GM23338 (cell line): ENCODE measurements around the gene RPS6KA3. TPM values are rescaled to one million over a fixed set of nuclear protein-coding genes. Genes with fewer than 3 reads are reported as not detected.

Experiments
- ATAC-seq: fragments of 200-7000 bp; cut with Tn5 transposase; 3 replicates; pipeline ENCODE4 v1.9.1; 2020
- DNase-seq: peaks from one replicate; pipeline ENCODE4 v3.0.0-alpha.2; 2015; ENCODE audit warnings: low spot score
- H2AFZ ChIP-seq: fragments of 200-600 bp; sonication (generic); 2 replicates; pipeline ENCODE4 v1.8.0; 2016; ENCODE audit warnings: antibody characterized with exemption, mild to moderate bottlenecking, moderate library complexity
- H3F3A ChIP-seq: fragments of 200-600 bp; sonication (generic); replicated peaks from 2 replicates; pipeline ENCODE4 v1.8.0; 2017; ENCODE audit warnings: antibody characterized with exemption, mixed run types, low read depth
- H3K27ac ChIP-seq: fragments of 200-600 bp; sonication (generic); 2 replicates; pipeline ENCODE4 v1.6.1; 2016; ENCODE audit warnings: low read depth
- H3K27me3 ChIP-seq: fragments of 200-600 bp; sonication (generic); 2 replicates; pipeline ENCODE4 v1.8.0; 2016; ENCODE audit warnings: mild to moderate bottlenecking, mixed run types, moderate library complexity; ENCODE audit not compliant: insufficient read depth
- H3K36me3 ChIP-seq: fragments of 200-600 bp; sonication (generic); 2 replicates; pipeline ENCODE4 v1.8.0; 2016; ENCODE audit warnings: mild to moderate bottlenecking; ENCODE audit not compliant: insufficient read depth
- H3K4me1 ChIP-seq: fragments of 200-600 bp; sonication (generic); 2 replicates; pipeline ENCODE4 v1.8.0; 2016; ENCODE audit warnings: mild to moderate bottlenecking, moderate library complexity; ENCODE audit not compliant: insufficient read depth
- H3K4me2 ChIP-seq: fragments of 200-600 bp; sonication (generic); 2 replicates; pipeline ENCODE4 v1.7.1; 2017; ENCODE audit warnings: mixed run types
- H3K4me3 ChIP-seq: fragments of 200-600 bp; sonication (generic); 2 replicates; pipeline ENCODE4 v1.6.1; 2016; ENCODE audit warnings: mixed run types
- H3K79me2 ChIP-seq: fragments of 200-600 bp; sonication (generic); replicated peaks from 2 replicates; pipeline ENCODE4 v1.8.0; 2017; ENCODE audit warnings: mild to moderate bottlenecking; ENCODE audit not compliant: insufficient read depth
- H3K9me2 ChIP-seq: fragments of 200-600 bp; sonication (generic); 2 replicates; pipeline ENCODE4 v1.8.0; 2017; ENCODE audit not compliant: insufficient read depth
- H4K20me1 ChIP-seq: fragments of 200-600 bp; sonication (generic); replicated peaks from 2 replicates; pipeline ENCODE4 v1.8.0; 2017; ENCODE audit warnings: mild to moderate bottlenecking; ENCODE audit not compliant: insufficient read depth
- H3K27ac Mint-ChIP-seq: 2 replicates; pipeline ENCODE4 v1.8.0; 2020; ENCODE audit warnings: inconsistent platforms, mild to moderate bottlenecking, moderate library complexity, mixed read lengths
- H3K27me3 Mint-ChIP-seq: 3 replicates; pipeline ENCODE4 v1.8.0; 2022; ENCODE audit warnings: low read depth, mild to moderate bottlenecking, moderate library complexity, mixed read lengths, inconsistent platforms; ENCODE audit not compliant: insufficient read depth, poor library complexity
- H3K36me3 Mint-ChIP-seq: 3 replicates; pipeline ENCODE4 v1.8.0; 2021; ENCODE audit warnings: low read depth, mild to moderate bottlenecking, inconsistent platforms, moderate library complexity, mixed read lengths
- H3K4me1 Mint-ChIP-seq: 3 replicates; pipeline ENCODE4 v1.8.0; 2020; ENCODE audit warnings: mild to moderate bottlenecking, inconsistent platforms, mixed read lengths
- H3K4me3 Mint-ChIP-seq: 3 replicates; pipeline ENCODE4 v1.8.0; 2021; ENCODE audit warnings: moderate library complexity, mild to moderate bottlenecking, inconsistent platforms, mixed read lengths
- H3K9me3 Mint-ChIP-seq: 3 replicates; pipeline ENCODE4 v1.8.0; 2020; ENCODE audit warnings: moderate library complexity, mild to moderate bottlenecking, inconsistent platforms, mixed read lengths
- EZH2phosphoT487 ChIP-seq: fragments of 200-600 bp; sonication (generic); IDR thresholded peaks from one replicate; pipeline ENCODE4 v1.8.1; 2018; ENCODE audit warnings: antibody characterized with exemption; ENCODE audit not compliant: unreplicated experiment
- ZNF114 ChIP-seq: fragments of 250-450 bp; sonication (Bioruptor Pico); IDR thresholded peaks from 2 replicates; pipeline ENCODE4 v1.5.0; 2020; ENCODE audit warnings: mild to moderate bottlenecking, moderate library complexity
- ZNF331 ChIP-seq: fragments of 250-450 bp; sonication (Bioruptor Pico); IDR thresholded peaks from 2 replicates; pipeline ENCODE4 v1.5.0; 2020; ENCODE audit warnings: low read depth, mild to moderate bottlenecking, moderate library complexity
- polyA plus RNA-seq: library from polyadenylated mRNA; unstranded; fragments of >200 nt; fragmentation: Nextera tagmentation; extraction: Ambion mirVana; gene quantifications from 2 replicates; pipeline ENCODE4 v1.2.1, GENCODE V29; 2016
- total RNA-seq: library from RNA; depleted of rRNA; stranded (reverse); fragments of >200 nt; shearing (Covaris generic); gene quantifications from 2 replicates; pipeline ENCODE4 v1.2.3, GENCODE V29; 2014
- TF ChIP-seq, protein P1 (sequence below): fragments of 250-450 bp; sonication (Bioruptor Pico); IDR thresholded peaks from 2 replicates; pipeline ENCODE4 v1.5.0; 2020; ENCODE audit warnings: mild to moderate bottlenecking, moderate library complexity
- TF ChIP-seq, protein P2 (sequence below): IDR thresholded peaks from 2 replicates; pipeline ENCODE4 v1.6.1; 2016; ENCODE audit warnings: antibody characterized with exemption

RPS6KA3 gene
- total and polyA plus RNA-seq, 2 experiments from 2014 or later, result 3.2 to 12.2 TPM

DNA sequence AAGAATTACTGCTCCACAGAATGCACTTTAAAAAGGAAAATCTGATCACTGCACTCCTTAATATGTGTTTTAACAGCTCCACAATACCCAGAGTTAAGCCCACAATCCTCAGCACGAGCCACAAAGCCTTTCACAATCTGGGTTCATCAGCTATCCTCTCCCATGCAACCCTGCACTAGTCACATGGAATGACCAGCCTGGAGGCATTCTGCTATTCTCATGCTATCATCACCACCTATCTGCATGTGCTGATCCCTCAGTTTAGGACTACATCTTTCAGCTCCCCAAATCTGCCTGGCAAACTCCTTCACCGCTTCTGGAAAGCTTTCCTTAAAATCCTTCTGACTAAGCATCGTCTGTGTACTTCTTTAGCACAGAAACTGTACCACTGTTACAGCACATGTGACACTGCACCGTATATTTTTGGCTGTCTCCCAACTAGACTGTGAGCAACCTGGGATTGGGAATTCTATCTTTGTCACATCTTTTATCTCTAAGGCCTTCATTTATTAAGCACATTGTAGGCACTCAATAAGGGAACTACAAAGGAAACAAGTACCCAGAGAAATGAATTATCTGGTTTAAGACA lies 106.8 kb downstream of the RPS6KA3 start (continued):
- TF ChIP-seq, protein P1, sequence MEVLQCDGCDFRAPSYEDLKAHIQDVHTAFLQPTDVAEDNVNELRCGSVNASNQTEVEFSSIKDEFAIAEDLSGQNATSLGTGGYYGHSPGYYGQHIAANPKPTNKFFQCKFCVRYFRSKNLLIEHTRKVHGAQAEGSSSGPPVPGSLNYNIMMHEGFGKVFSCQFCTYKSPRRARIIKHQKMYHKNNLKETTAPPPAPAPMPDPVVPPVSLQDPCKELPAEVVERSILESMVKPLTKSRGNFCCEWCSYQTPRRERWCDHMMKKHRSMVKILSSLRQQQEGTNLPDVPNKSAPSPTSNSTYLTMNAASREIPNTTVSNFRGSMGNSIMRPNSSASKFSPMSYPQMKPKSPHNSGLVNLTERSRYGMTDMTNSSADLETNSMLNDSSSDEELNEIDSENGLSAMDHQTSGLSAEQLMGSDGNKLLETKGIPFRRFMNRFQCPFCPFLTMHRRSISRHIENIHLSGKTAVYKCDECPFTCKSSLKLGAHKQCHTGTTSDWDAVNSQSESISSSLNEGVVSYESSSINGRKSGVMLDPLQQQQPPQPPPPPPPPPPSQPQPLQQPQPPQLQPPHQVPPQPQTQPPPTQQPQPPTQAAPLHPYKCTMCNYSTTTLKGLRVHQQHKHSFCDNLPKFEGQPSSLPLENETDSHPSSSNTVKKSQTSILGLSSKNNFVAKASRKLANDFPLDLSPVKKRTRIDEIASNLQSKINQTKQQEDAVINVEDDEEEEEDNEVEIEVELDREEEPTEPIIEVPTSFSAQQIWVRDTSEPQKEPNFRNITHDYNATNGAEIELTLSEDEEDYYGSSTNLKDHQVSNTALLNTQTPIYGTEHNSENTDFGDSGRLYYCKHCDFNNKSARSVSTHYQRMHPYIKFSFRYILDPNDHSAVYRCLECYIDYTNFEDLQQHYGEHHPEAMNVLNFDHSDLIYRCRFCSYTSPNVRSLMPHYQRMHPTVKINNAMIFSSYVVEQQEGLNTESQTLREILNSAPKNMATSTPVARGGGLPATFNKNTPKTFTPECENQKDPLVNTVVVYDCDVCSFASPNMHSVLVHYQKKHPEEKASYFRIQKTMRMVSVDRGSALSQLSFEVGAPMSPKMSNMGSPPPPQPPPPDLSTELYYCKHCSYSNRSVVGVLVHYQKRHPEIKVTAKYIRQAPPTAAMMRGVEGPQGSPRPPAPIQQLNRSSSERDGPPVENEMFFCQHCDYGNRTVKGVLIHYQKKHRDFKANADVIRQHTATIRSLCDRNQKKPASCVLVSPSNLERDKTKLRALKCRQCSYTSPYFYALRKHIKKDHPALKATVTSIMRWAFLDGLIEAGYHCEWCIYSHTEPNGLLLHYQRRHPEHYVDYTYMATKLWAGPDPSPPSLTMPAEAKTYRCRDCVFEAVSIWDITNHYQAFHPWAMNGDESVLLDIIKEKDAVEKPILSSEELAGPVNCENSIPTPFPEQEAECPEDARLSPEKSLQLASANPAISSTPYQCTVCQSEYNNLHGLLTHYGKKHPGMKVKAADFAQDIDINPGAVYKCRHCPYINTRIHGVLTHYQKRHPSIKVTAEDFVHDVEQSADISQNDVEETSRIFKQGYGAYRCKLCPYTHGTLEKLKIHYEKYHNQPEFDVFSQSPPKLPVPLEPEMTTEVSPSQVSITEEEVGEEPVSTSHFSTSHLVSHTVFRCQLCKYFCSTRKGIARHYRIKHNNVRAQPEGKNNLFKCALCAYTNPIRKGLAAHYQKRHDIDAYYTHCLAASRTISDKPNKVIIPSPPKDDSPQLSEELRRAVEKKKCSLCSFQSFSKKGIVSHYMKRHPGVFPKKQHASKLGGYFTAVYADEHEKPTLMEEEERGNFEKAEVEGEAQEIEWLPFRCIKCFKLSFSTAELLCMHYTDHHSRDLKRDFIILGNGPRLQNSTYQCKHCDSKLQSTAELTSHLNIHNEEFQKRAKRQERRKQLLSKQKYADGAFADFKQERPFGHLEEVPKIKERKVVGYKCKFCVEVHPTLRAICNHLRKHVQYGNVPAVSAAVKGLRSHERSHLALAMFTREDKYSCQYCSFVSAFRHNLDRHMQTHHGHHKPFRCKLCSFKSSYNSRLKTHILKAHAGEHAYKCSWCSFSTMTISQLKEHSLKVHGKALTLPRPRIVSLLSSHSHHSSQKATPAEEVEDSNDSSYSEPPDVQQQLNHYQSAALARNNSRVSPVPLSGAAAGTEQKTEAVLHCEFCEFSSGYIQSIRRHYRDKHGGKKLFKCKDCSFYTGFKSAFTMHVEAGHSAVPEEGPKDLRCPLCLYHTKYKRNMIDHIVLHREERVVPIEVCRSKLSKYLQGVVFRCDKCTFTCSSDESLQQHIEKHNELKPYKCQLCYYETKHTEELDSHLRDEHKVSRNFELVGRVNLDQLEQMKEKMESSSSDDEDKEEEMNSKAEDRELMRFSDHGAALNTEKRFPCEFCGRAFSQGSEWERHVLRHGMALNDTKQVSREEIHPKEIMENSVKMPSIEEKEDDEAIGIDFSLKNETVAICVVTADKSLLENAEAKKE (CRISPR knock-in tag), result no peak
- no peak for TF ChIP-seq ZNF114
- TF ChIP-seq, protein P2, sequence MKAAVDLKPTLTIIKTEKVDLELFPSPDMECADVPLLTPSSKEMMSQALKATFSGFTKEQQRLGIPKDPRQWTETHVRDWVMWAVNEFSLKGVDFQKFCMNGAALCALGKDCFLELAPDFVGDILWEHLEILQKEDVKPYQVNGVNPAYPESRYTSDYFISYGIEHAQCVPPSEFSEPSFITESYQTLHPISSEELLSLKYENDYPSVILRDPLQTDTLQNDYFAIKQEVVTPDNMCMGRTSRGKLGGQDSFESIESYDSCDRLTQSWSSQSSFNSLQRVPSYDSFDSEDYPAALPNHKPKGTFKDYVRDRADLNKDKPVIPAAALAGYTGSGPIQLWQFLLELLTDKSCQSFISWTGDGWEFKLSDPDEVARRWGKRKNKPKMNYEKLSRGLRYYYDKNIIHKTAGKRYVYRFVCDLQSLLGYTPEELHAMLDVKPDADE, result no peak
- no peak for TF ChIP-seq ZNF331 (CRISPR knock-in tag)

DNA sequence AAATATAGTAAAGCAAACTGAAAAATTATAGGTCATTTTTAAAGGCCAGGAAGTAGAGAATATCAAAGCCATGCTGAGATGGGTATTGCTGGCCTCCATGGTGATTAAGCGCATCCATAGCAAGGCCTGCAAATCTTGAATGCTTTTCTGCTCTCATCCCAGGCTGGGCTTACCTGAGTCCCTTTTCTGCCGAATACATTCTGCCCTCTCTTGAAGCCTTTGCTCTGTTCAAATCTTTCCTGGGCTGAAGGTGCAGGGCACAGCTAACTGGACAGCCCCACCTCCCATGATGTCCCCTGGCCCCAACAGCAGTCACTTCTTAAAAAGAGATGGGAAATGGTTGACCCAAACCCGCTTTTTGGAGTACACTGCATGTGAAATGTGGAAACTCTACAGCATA lies 115.0 kb downstream of the RPS6KA3 start:
- H3K4me1 Mint-ChIP-seq, result peaks cover 3% of the 10 kb centered on the region; the same call in 2 of the 3 replicates
- TF ChIP-seq, protein P1 (CRISPR knock-in tag), result no peak
- TF ChIP-seq, protein P2, result no peak
- no peak for TF ChIP-seq EZH2phosphoT487

More for the DNA sequence above, 115.0 kb downstream of the RPS6KA3 start:
- ATAC-seq, result no peak
- Mint-ChIP-seq H3K9me3 (no peaks in the 10 kb centered on the region), H3K27ac (no peak overlapping the region), H3K4me3 (no peak overlapping the region), H3K36me3 (peaks cover 9% of the 10 kb centered on the region; the same call in 2 of the 3 replicates), H3K27me3 (no peaks in the 10 kb centered on the region)
- H3K4me3 ChIP-seq, result no peak overlapping the region
- no peak overlapping the region for H2AFZ ChIP-seq
- H3K4me2 ChIP-seq, result no peak overlapping the region
- no peaks in the 10 kb centered on the region for H3K27me3 ChIP-seq
- H4K20me1 ChIP-seq, result no peaks in the 10 kb centered on the region
- no peak for DNase-seq
- 0 out of 2 replicates have a peak, but pooled peaks cover 3% of the 10 kb centered on the region for H3K36me3 ChIP-seq
- no peaks in the 10 kb centered on the region for H3K4me1 ChIP-seq
- H3K79me2 ChIP-seq, result no peaks in the 10 kb centered on the region
- H3K9me2 ChIP-seq, result no peaks in the 10 kb centered on the region
- H3K27ac ChIP-seq, result no peak overlapping the region
- no peaks in the 10 kb centered on the region for H3F3A ChIP-seq
